PC-3 (cell line): ENCODE measurements around the gene PLEKHA5.
"Not testable (repeated sequence)": the region's sequence is repeated elsewhere in the genome, so short reads cannot be mapped to it uniquely, and the experiment has no call there.

Experiments
- EZH2 ChIP-seq: fragments of 300-600 bp; sonication (generic); IDR thresholded peaks from one replicate; pipeline ENCODE4 v1.6.1; 2017; ENCODE audit warnings: antibody characterized with exemption, mild to moderate bottlenecking, low read length; ENCODE audit not compliant: unreplicated experiment
- EZH2phosphoT487 ChIP-seq: fragments of 300-600 bp; sonication (generic); IDR thresholded peaks from 2 replicates; pipeline ENCODE4 v1.6.1; 2018; ENCODE audit warnings: mild to moderate bottlenecking, antibody characterized with exemption, low read length, borderline replicate concordance
- TF ChIP-seq, protein P1 (sequence below): fragments of 300-600 bp; sonication (generic); conservative IDR thresholded peaks from 2 replicates; pipeline ENCODE4 v1.5.1; 2017; ENCODE audit warnings: antibody characterized with exemption, low read depth, mild to moderate bottlenecking, low read length

DNA sequence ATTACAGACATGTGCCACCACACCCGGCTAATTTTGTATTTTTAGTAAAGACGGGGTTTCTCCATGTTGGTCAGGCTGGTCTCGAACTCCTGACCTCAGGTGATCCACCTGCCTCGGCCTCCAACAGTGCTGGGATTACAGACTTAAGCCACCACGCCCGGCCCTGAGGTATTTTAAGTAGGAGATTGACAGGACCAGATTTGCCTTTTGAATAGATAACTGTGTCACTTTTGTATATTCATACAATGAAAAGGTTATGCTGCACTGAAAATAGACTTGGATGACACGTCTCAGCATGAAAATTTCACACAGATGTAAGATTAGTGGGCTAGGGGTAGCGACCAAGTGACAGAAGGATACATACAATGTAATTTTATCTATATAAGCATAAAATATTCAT is 263.1 kb downstream of the PLEKHA5 start:
- TF ChIP-seq, protein P1, sequence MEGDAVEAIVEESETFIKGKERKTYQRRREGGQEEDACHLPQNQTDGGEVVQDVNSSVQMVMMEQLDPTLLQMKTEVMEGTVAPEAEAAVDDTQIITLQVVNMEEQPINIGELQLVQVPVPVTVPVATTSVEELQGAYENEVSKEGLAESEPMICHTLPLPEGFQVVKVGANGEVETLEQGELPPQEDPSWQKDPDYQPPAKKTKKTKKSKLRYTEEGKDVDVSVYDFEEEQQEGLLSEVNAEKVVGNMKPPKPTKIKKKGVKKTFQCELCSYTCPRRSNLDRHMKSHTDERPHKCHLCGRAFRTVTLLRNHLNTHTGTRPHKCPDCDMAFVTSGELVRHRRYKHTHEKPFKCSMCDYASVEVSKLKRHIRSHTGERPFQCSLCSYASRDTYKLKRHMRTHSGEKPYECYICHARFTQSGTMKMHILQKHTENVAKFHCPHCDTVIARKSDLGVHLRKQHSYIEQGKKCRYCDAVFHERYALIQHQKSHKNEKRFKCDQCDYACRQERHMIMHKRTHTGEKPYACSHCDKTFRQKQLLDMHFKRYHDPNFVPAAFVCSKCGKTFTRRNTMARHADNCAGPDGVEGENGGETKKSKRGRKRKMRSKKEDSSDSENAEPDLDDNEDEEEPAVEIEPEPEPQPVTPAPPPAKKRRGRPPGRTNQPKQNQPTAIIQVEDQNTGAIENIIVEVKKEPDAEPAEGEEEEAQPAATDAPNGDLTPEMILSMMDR: not testable (repeated sequence)
- TF ChIP-seq EZH2phosphoT487, EZH2: not testable (repeated sequence)
